ENCODE data around the gene CASTOR1.
A peak's percentile ranks its signal among the peaks of the same experiment; 100 is the strongest.
"Not testable (repeated sequence)": the region's sequence is repeated elsewhere in the genome, so short reads cannot be mapped to it uniquely, and the experiment has no call there.

CASTOR1 gene

GRCh38 chr22:30289141-30289979, at the start of gene CASTOR1:
CASTOR1 (minus strand) TSS chr22:30289505; CDS start chr22:30289497, 8 bp downstream.
- peak; percentile 36 to 98 (median 89) for DNase-seq

GRCh38 chr22:30338802-30339201, 49.5 kb upstream of the CASTOR1 start:
- peak in 1 of 14 donors; percentile 9 for DNase-seq

GRCh38 chr22:30338341-30338740, 49.0 kb upstream of the CASTOR1 start:
- not testable (repeated sequence) for DNase-seq

GRCh38 chr22:30337461-30337778, 48.1 kb upstream of the CASTOR1 start:
- peak in 3 of 14 donors; percentile 17 to 23 (median 20) for DNase-seq

GRCh38 chr22:30336752-30337460, 47.6 kb upstream of the CASTOR1 start:
- DNase-seq: peak in 5 of 14 donors; percentile 29 to 85 (median 46)

GRCh38 chr22:30335236-30335635, 45.9 kb upstream of the CASTOR1 start:
- DNase-seq: no peak

GRCh38 chr22:30334646-30335045, 45.3 kb upstream of the CASTOR1 start:
- no peak for DNase-seq

- no peak for DNase-seq
Measured at GRCh38 chr22:30333707-30334087, 44.4 kb upstream of the CASTOR1 start.

- no peak for DNase-seq
Measured at GRCh38 chr22:30332994-30333706, 43.8 kb upstream of the CASTOR1 start.

GRCh38 chr22:30332551-30332950, 43.2 kb upstream of the CASTOR1 start:
- DNase-seq: peak in 7 of 14 donors; percentile 9 to 61 (median 19)

- DNase-seq: no peak
Measured at GRCh38 chr22:30328466-30329049, 39.3 kb upstream of the CASTOR1 start.

- DNase-seq: no peak
Measured at GRCh38 chr22:30327864-30328345, 38.6 kb upstream of the CASTOR1 start.

GRCh38 chr22:30326706-30327362, 37.5 kb upstream of the CASTOR1 start, which contains the start of gene TBC1D10A:
TBC1D10A (minus strand) TSS chr22:30326941; CDS start chr22:30326881, 60 bp downstream.
- DNase-seq: peak in 12 of 14 donors; percentile 35 to 93 (median 68)

- DNase-seq: peak in 1 of 14 donors; percentile 50
Measured at GRCh38 chr22:30326255-30326705, 37.0 kb upstream of the CASTOR1 start.

GRCh38 chr22:30325724-30326254, 36.5 kb upstream of the CASTOR1 start:
- no peak for DNase-seq

GRCh38 chr22:30325065-30325720, 35.9 kb upstream of the CASTOR1 start:
- no peak for DNase-seq

GRCh38 chr22:30324014-30324730, 34.9 kb upstream of the CASTOR1 start:
- no peak for DNase-seq

GRCh38 chr22:30323246-30323645, 33.9 kb upstream of the CASTOR1 start:
- no peak for DNase-seq

GRCh38 chr22:30321461-30321860, 32.2 kb upstream of the CASTOR1 start:
- no peak for DNase-seq

GRCh38 chr22:30320021-30320556, 30.8 kb upstream of the CASTOR1 start:
- DNase-seq: no peak
